GM19455 (cell line): ENCODE data around the gene NXPE1.
"Not testable (repeated sequence)": the region's sequence is repeated elsewhere in the genome, so short reads cannot be mapped to it uniquely, and the experiment has no call there.

Source experiments
- ATAC-seq: cut with Tn5 transposase; IDR thresholded peaks from one replicate; pipeline ENCODE4 v1.9.1; 2021; ENCODE audit not compliant: unreplicated experiment

Gene NXPE1

GRCh38 chr11:114559425-114560310 is at the start of gene NXPE1:
Gene NXPE1 (minus strand): TSS chr11:114559881. CDS start chr11:114551201, 8,680 bp downstream.
- ATAC-seq = no peak

- ATAC-seq = no peak
Measured at GRCh38 chr11:114609429-114609828, 49.7 kb upstream of the NXPE1 start.

GRCh38 chr11:114608605-114609004 is 48.9 kb upstream of the NXPE1 start:
- not testable (repeated sequence) for ATAC-seq

- ATAC-seq = no peak
Measured at GRCh38 chr11:114607753-114608459, 48.2 kb upstream of the NXPE1 start.

- ATAC-seq = not testable (repeated sequence)
Measured at GRCh38 chr11:114606802-114607075, 47.1 kb upstream of the NXPE1 start.

GRCh38 chr11:114606003-114606801 is 46.5 kb upstream of the NXPE1 start:
- ATAC-seq = no peak

- ATAC-seq = no peak
Measured at GRCh38 chr11:114605370-114605769, 45.7 kb upstream of the NXPE1 start.

- no peak for ATAC-seq
Measured at GRCh38 chr11:114604886-114605285, 45.2 kb upstream of the NXPE1 start.

- ATAC-seq = no peak
Measured at GRCh38 chr11:114604179-114604813, 44.6 kb upstream of the NXPE1 start.

- not testable (repeated sequence) for ATAC-seq
Measured at GRCh38 chr11:114603151-114603550, 43.5 kb upstream of the NXPE1 start.

GRCh38 chr11:114598461-114598860 is 38.8 kb upstream of the NXPE1 start:
- no peak for ATAC-seq

GRCh38 chr11:114596175-114596919 is 36.7 kb upstream of the NXPE1 start:
- no peak for ATAC-seq

- ATAC-seq = no peak
Measured at GRCh38 chr11:114595571-114595970, 35.9 kb upstream of the NXPE1 start, which contains the start of gene NXPE4. Gene NXPE4 (minus strand): TSS chr11:114595786. CDS start chr11:114594759, 1,027 bp downstream.

GRCh38 chr11:114594703-114595102 is 35.0 kb upstream of the NXPE1 start:
- no peak for ATAC-seq

GRCh38 chr11:114587398-114587953 is 27.8 kb upstream of the NXPE1 start:
- no peak for ATAC-seq

- ATAC-seq = no peak
Measured at GRCh38 chr11:114586797-114587196, 27.1 kb upstream of the NXPE1 start.

- ATAC-seq = no peak
Measured at GRCh38 chr11:114571712-114572111, 12.0 kb upstream of the NXPE1 start.

GRCh38 chr11:114569801-114570200 is 10.1 kb upstream of the NXPE1 start:
- ATAC-seq = no peak

- ATAC-seq = no peak
Measured at GRCh38 chr11:114566276-114566675, 6.6 kb upstream of the NXPE1 start.

GRCh38 chr11:114564831-114565230 is 5.2 kb upstream of the NXPE1 start:
- no peak for ATAC-seq
